ENCODE data around the gene PIGL.

Gene PIGL

GRCh38 chr17:16262201-16262600 lies 45.2 kb downstream of the PIGL start:
- H3K27me3 ChIP-seq (ENCODE audit: insufficient read depth, low read length) = no peaks in the 10 kb centered on the region
- no peaks in the 10 kb centered on the region for H3K36me3 ChIP-seq (ENCODE audit: insufficient read depth, low read length)
- H3K4me1 ChIP-seq (ENCODE audit: insufficient read depth, low read length) = no peaks in the 10 kb centered on the region
- peaks cover 2% of the 10 kb centered on the region for H3K9me3 ChIP-seq (ENCODE audit: low read length)
- no peak overlapping the region for H3K4me3 ChIP-seq (ENCODE audit: low read length)
- no peak overlapping the region for H2AFZ ChIP-seq (ENCODE audit: low read depth, low read length)

GRCh38 chr17:16267174-16267573 lies 50.2 kb downstream of the PIGL start:
- Histone ChIP-seq H3K27me3 (ENCODE audit: insufficient read depth, low read length) (no peaks in the 10 kb centered on the region), H3K4me1 (ENCODE audit: insufficient read depth, low read length) (no peaks in the 10 kb centered on the region), H3K36me3 (ENCODE audit: insufficient read depth, low read length) (no peaks in the 10 kb centered on the region), H2AFZ (ENCODE audit: low read depth, low read length) (no peak overlapping the region), H3K4me3 (ENCODE audit: low read length) (no peak overlapping the region), H3K9me3 (ENCODE audit: low read length) (no peaks in the 10 kb centered on the region)

- Histone ChIP-seq H3K27me3 (ENCODE audit: insufficient read depth, low read length) (no peaks in the 10 kb centered on the region), H3K4me3 (ENCODE audit: low read length) (no peak overlapping the region), H3K4me1 (ENCODE audit: insufficient read depth, low read length) (no peaks in the 10 kb centered on the region), H3K9me3 (ENCODE audit: low read length) (peaks cover 5% of the 10 kb centered on the region), H3K36me3 (ENCODE audit: insufficient read depth, low read length) (no peaks in the 10 kb centered on the region), H2AFZ (ENCODE audit: low read depth, low read length) (no peak overlapping the region)
These were observed 52.6 kb downstream of the PIGL start for GRCh38 chr17:16269658-16270057.

GRCh38 chr17:16272111-16272840 lies 55.3 kb downstream of the PIGL start:
- Histone ChIP-seq H3K4me1 (ENCODE audit: insufficient read depth, low read length) (no peaks in the 10 kb centered on the region), H3K27me3 (ENCODE audit: insufficient read depth, low read length) (no peaks in the 10 kb centered on the region), H3K4me3 (ENCODE audit: low read length) (no peak overlapping the region), H2AFZ (ENCODE audit: low read depth, low read length) (no peak overlapping the region), H3K36me3 (ENCODE audit: insufficient read depth, low read length) (no peaks in the 10 kb centered on the region), H3K9me3 (ENCODE audit: low read length) (peaks cover 5% of the 10 kb centered on the region)

- no peaks in the 10 kb centered on the region for H3K36me3 ChIP-seq (ENCODE audit: insufficient read depth, low read length)
- no peaks in the 10 kb centered on the region for H3K4me1 ChIP-seq (ENCODE audit: insufficient read depth, low read length)
- no peaks in the 10 kb centered on the region for H3K27me3 ChIP-seq (ENCODE audit: insufficient read depth, low read length)
- H3K4me3 ChIP-seq (ENCODE audit: low read length) = no peak overlapping the region
- H3K9me3 ChIP-seq (ENCODE audit: low read length) = peaks cover 5% of the 10 kb centered on the region
- no peak overlapping the region for H2AFZ ChIP-seq (ENCODE audit: low read depth, low read length)
These were observed 56.5 kb downstream of the PIGL start for GRCh38 chr17:16273499-16273898.

- peaks cover 7% of the 10 kb centered on the region for H3K9me3 ChIP-seq (ENCODE audit: low read length)
- H3K27me3 ChIP-seq (ENCODE audit: insufficient read depth, low read length) = no peaks in the 10 kb centered on the region
- H3K4me3 ChIP-seq (ENCODE audit: low read length) = no peak overlapping the region
- no peaks in the 10 kb centered on the region for H3K36me3 ChIP-seq (ENCODE audit: insufficient read depth, low read length)
- no peaks in the 10 kb centered on the region for H3K4me1 ChIP-seq (ENCODE audit: insufficient read depth, low read length)
- H2AFZ ChIP-seq (ENCODE audit: low read depth, low read length) = no peak overlapping the region
These were observed 56.9 kb downstream of the PIGL start for GRCh38 chr17:16273929-16274339.

- no peaks in the 10 kb centered on the region for H3K36me3 ChIP-seq (ENCODE audit: insufficient read depth, low read length)
- no peak overlapping the region for H3K4me3 ChIP-seq (ENCODE audit: low read length)
- H2AFZ ChIP-seq (ENCODE audit: low read depth, low read length) = no peak overlapping the region
- H3K27me3 ChIP-seq (ENCODE audit: insufficient read depth, low read length) = no peaks in the 10 kb centered on the region
- H3K9me3 ChIP-seq (ENCODE audit: low read length) = peaks cover 7% of the 10 kb centered on the region
- H3K4me1 ChIP-seq (ENCODE audit: insufficient read depth, low read length) = no peaks in the 10 kb centered on the region
These were observed 58.0 kb downstream of the PIGL start for GRCh38 chr17:16275024-16275423.

- H3K36me3 ChIP-seq (ENCODE audit: insufficient read depth, low read length) = no peaks in the 10 kb centered on the region
- H3K9me3 ChIP-seq (ENCODE audit: low read length) = peaks cover 7% of the 10 kb centered on the region
- no peaks in the 10 kb centered on the region for H3K27me3 ChIP-seq (ENCODE audit: insufficient read depth, low read length)
- H2AFZ ChIP-seq (ENCODE audit: low read depth, low read length) = no peak overlapping the region
- H3K4me1 ChIP-seq (ENCODE audit: insufficient read depth, low read length) = no peaks in the 10 kb centered on the region
- no peak overlapping the region for H3K4me3 ChIP-seq (ENCODE audit: low read length)
These were observed 60.2 kb downstream of the PIGL start for GRCh38 chr17:16277163-16277562.

- Histone ChIP-seq H3K4me1 (ENCODE audit: insufficient read depth, low read length) (peaks cover 10% of the 10 kb centered on the region), H3K9me3 (ENCODE audit: low read length) (peaks cover 3% of the 10 kb centered on the region), H3K36me3 (ENCODE audit: insufficient read depth, low read length) (no peaks in the 10 kb centered on the region), H3K27me3 (ENCODE audit: insufficient read depth, low read length) (no peaks in the 10 kb centered on the region), H3K4me3 (ENCODE audit: low read length) (no peak overlapping the region), H2AFZ (ENCODE audit: low read depth, low read length) (no peak overlapping the region)
These were observed 64.3 kb downstream of the PIGL start for GRCh38 chr17:16281351-16281750.

GRCh38 chr17:16282522-16282921 lies 65.5 kb downstream of the PIGL start:
- H3K27me3 ChIP-seq (ENCODE audit: insufficient read depth, low read length) = no peaks in the 10 kb centered on the region
- H2AFZ ChIP-seq (ENCODE audit: low read depth, low read length) = no peak overlapping the region
- H3K36me3 ChIP-seq (ENCODE audit: insufficient read depth, low read length) = no peaks in the 10 kb centered on the region
- peaks cover 20% of the 10 kb centered on the region for H3K4me1 ChIP-seq (ENCODE audit: insufficient read depth, low read length)
- peaks cover 3% of the 10 kb centered on the region for H3K9me3 ChIP-seq (ENCODE audit: low read length)
- H3K4me3 ChIP-seq (ENCODE audit: low read length) = no peak overlapping the region

GRCh38 chr17:16283705-16284104 lies 66.7 kb downstream of the PIGL start:
- Histone ChIP-seq H3K4me3 (ENCODE audit: low read length) (no peak overlapping the region), H2AFZ (ENCODE audit: low read depth, low read length) (no peak overlapping the region), H3K36me3 (ENCODE audit: insufficient read depth, low read length) (no peaks in the 10 kb centered on the region), H3K4me1 (ENCODE audit: insufficient read depth, low read length) (peaks cover 20% of the 10 kb centered on the region), H3K9me3 (ENCODE audit: low read length) (peaks cover 3% of the 10 kb centered on the region), H3K27me3 (ENCODE audit: insufficient read depth, low read length) (no peaks in the 10 kb centered on the region)

GRCh38 chr17:16285646-16286008 lies 68.6 kb downstream of the PIGL start:
- Histone ChIP-seq H3K36me3 (ENCODE audit: insufficient read depth, low read length) (no peaks in the 10 kb centered on the region), H3K4me3 (ENCODE audit: low read length) (peak overlapping the region; percentile 32), H3K9me3 (ENCODE audit: low read length) (no peaks in the 10 kb centered on the region), H2AFZ (ENCODE audit: low read depth, low read length) (peak overlapping the region; percentile 31), H3K4me1 (ENCODE audit: insufficient read depth, low read length) (peaks cover 20% of the 10 kb centered on the region), H3K27me3 (ENCODE audit: insufficient read depth, low read length) (no peaks in the 10 kb centered on the region)

GRCh38 chr17:16286009-16286946 lies 69.3 kb downstream of the PIGL start:
- no peaks in the 10 kb centered on the region for H3K36me3 ChIP-seq (ENCODE audit: insufficient read depth, low read length)
- peaks cover 20% of the 10 kb centered on the region for H3K4me1 ChIP-seq (ENCODE audit: insufficient read depth, low read length)
- peak overlapping the region; percentile 31 for H2AFZ ChIP-seq (ENCODE audit: low read depth, low read length)
- H3K4me3 ChIP-seq (ENCODE audit: low read length) = peak overlapping the region; percentile 32
- H3K27me3 ChIP-seq (ENCODE audit: insufficient read depth, low read length) = no peaks in the 10 kb centered on the region
- H3K9me3 ChIP-seq (ENCODE audit: low read length) = no peaks in the 10 kb centered on the region
